Activated naive CD8-positive, alpha-beta T cell treated with anti-CD3 and anti-CD28 coated beads, Interleukin-2, amount 50 U/mL, for 16 hours (primary cell): ENCODE results near the gene MAFG.
"Not testable (repeated sequence)": the region's sequence is repeated elsewhere in the genome, so short reads cannot be mapped to it uniquely, and the experiment has no call there.

ENCODE experiments used
- DNase-seq: peaks from one replicate; pipeline ENCODE4 v3.0.0-alpha.2; 2020; ENCODE audit warnings: low read depth, low spot score

Gene MAFG

DNA sequence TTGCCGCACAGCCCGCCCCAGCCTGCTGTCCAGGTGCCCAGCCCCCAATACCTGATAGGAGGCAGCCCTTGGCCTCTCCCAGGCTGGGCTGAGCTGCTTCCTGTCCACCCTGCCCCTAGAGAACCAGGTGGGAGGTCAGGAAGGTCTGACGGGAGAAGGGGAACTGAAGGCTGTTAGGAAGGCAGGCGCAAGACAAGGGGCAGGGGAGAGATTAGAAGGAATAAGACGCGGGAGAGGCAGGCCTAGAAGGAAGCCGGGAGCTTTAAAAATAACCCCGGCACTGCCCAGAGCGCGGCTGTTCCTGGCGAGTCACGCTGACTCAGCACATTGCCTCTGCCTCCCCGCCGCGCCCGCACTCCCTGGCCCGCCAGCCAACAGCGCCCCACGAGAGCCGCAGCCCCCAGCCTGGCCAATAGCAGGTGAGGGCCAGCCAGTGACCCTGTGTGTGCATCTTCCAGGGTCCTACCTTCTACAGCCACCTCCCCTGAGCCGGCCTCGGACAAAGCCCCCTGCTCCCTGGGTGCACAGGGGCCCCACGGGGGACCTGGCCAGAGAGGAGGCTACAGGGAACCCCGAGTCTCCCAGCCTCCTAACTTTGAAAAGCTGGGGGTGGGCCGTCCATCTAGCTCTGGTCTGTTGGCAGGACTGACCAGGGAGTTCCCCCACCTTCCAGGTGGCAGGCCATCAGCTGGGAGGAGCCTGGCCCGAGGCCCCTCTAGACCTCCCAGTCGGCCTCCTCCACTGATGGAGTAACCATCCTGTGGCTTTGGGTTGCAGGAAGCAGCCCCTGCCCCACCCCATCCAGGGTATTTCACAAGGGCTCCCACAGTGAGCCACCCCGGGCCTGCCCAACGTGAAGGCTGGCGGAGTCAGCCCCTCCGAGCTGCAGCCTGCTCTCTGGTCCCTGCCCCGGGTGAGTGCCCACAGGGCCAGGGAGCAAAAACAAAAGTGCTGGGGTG is 4.0 kb downstream of the MAFG start:
- no peak for DNase-seq

DNA sequence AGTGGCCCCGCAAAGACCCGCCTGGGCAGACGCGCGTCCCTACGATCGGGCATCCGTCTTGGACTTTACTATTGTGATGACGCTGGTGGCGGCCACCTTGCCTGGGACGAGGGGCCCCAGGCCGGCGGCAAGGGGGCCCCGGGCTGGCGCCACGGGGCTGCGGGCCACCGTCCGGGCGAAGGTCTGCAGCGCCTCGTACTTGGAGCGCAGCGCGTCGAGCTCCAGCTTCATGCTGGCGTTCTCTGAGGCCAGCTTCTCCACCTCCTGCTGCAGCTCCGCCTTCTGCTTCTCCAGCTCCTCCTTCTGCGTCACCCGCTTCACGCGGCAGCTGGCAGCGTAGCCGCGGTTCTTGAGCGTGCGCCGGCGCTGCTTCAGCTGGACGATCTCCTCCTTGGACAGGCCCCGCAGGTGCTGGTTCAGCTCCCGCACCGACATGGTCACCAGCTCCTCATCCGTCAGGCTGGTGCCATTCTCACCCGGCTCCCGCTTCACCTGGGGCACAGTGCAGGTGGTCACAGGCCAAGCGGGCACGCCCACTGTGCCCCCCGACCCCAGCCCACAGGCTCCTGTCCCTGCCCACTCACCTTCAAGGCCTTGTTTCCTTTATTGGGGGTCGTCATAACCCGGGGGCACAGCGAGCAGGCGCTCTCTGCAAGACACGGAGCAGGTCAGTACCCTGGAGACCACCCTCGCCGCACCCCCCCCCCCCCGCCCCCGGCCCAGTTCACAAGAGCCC is 4.8 kb downstream of the MAFG start:
- no peak for DNase-seq

DNA sequence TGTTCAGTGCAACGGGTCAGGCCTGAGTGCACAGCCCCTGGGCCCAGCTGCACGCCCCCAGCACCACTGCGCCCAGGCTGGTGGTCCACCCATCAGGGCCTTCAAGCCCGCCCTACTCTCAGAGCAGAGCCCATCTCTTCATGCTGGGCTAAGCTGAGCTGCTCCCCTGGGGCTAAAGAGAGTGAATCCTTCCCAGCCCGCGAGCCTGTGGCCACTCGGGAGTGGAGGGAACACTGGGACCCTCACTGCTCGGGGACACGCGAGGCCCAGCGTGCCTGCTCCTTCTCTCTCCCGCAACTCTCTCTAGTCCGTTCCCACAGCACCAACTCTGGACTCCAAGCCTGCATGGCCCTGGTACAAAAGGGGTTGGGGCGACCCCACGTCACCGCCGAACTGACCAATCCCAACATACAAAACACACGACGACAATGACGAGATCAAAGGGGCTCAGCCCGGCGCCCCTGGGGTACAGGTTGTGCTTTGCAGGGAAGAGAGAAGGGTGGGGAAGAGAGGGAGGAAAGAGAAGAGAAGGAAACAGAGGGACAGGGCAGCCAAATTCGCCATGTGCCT is 5.5 kb downstream of the MAFG start:
- no peak for DNase-seq

DNA sequence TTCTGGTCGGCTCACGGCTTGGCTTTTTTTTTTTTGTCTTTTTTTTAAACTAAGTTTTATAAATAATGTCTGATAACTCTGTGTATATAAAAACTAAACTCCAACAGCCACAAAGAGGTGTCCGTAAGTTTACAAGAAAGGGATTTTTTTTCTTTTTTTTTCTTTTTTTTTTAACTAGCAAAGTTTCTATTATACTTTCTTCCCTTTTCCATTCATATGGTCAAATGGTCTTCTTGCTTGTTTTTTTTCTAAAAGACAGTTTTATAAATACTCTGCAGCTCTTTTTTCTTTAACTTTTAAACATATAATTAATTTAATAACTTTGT is 6.0 kb downstream of the MAFG start:
- DNase-seq: no peak

DNA sequence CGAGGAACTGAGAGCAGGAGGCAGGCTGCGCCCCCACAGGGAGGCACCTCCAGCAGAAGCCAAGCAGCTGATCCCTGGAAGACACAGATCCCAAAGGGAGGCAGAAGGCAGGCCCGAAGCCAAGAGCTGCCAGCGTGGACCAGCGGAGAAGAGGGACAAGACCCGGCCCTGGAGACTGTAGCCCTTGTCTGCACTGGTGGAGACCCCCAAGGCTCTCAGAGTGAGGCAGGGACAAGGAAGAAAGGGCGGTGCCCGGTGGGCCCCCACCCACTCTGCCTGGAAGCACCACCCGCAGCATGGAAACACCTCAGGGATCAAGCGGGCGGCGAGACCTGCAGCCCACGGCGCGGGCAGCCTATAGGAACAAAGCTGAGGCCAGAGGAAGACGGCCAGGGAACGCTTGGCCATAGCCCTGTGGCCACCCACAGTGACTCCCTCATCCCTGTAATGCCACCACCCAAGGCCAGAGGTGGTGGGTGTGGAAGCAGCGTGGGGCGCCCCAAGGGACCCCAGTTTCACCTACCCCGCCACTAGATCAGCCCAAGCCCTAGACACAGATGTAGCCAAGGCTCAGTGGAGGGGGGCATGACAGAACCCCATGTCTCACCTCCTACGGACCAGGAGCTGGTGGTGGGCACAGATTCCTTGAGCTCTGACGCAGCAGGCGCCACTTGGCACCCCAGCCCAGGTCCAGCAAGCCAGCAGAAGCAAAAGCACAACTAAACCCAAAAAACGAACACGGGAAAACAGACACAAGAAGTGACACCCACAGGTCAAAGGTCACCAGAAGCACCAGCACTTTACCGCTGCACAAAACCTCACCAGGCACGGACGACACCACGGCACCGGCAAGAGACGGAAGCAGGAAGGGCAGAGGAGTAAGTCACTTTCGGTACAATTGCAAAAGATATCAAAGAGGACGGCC is 6.7 kb downstream of the MAFG start:
- no peak for DNase-seq

DNA sequence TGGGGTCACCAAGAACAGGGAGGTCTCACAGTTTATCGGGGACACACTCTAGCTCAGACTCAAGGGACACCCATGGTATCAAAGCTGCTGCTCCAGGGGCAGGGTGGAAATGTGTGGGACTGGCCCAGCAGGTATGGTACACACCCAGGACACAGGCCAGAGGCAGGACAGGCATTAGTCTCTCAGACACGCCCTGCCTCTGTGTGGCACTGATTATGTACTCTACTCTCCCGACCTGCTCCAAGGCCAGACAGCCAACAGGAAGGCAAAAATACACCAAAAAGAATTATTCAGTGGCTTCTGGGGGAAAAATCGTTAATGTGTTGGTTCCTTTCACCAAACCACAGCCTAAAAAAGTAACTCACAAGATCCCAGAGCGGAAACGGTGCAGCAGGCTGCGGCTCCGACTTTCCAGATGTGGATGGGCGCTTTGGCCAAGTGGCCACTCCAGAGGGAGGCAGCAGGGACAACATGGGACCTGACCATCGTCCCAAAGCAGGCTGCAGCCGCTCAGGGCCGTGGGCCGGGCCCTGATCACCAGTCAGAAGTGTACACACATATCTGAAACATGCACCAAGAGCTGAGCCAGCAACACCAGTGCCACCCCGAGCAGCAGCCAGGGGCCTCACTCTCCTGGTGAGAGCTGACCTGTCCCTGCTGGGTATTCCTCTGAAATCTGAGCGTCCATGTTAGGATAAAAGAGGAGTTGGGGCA is 8.5 kb downstream of the MAFG start:
- no peak for DNase-seq

DNA sequence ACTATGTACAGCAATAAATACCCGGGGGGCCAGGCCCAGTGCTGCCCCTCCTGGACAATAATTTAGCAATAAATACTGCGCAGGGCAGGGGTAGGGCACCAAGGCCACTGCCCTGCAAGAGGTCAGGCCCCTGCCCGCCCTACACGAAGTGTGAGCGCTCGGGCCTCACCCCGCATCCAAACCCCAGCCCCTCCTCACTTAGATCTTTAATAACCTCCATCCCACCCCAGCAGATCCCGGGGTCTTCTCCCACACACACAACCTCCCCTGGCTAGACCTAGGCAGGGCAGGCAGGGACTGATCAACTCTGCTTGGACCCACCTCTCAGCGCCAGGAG is 9.2 kb downstream of the MAFG start:
- not testable (repeated sequence) for DNase-seq

DNA sequence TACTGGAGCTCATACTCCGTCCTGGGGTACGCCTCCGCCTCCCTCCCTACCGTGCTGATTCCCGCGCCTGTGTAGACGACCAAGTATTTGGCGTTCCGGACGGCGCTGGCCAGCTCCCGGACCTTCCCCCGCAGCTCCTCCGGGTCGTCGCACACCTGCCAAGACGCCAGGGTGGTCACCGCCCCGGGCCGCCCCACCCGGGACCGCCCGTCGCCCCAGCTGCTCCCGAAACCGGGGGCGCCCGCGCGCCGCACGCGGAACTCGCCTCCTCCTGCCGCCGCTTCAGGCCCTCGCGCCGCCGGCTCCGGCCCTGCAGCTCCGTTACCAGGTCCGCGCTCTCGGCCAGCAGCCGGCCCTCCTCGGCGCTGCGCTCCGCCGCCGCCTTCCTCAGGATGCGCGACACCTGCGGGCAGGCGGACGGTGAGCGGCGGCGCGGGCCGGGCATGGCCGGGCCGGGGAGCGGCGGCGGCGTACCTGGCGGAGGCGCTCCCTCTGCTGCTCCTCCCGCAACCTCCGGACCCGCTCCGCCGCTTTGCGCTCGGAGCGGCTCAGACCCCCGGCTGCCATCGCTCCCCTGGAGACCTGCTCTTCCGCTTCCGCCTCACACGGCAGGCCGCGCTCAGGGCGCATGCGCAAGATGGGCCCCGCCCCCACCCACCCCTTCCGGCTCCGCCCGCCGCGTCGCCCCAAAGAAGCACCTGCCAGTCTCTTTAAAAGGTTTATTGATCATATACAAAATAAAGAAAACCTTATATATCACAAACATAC is 9.8 kb downstream of the MAFG start, which contains the start of gene SIRT7:
TSS of gene SIRT7 (minus strand) at position 612 of the 768 bp plus-strand sequence. CDS start at position 567, 45 bp downstream.
- peak; percentile 43 for DNase-seq

DNA sequence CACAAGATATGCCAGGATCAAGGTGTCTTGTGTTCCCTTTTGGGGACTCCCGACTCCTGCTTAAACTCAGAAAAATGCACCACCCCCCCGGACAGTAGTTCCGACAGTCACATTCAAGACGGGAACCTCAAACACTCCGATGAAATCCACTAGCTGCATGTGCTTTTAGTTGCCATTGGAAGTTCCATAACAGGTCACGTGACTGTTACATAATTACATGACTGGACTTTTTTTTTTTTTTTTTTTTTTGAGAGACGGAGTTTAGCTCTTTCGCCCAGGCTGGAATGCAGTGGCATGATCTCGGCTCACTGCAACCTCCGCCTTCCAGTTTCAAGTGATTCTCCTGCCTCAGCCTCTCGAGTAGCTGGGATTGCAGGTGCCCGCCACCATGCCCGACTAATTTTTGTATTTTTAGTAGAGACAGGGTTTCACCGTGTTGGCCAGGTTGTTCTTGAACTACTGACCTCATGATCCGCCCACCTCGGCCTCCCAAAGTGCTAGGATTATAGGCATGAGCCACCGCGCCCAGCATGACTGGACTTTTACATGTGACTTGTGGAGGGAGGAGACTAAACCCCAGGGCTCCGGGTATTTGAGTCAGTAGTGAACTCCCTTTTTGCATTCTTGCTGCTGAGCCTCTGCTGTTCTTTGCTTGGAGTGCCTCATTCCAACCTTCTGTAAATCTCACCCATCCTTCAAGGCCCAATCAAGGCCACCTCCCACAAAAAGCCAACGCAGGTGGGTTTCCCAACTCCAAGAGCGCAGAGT is 11.1 kb downstream of the MAFG start:
- DNase-seq: no peak

DNA sequence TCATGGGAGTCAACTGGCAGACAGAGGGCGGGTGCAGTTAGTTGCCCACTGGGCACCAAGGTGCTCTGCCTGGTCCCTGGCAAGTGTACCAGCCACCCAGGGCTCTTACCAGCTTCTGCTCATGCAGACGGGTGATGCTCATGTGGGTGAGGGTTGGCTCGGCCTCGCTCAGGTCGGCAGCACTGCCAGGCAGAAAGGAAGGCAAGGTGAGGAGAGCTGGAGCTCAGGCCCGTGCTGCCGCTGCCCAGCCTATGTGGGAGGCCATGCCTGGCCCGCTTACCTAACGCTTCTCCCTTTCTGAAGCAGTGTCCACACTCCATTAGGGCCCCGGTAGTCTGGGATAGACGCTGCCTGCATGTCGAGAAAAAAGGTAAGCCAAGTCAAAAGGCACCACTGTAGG is 12.2 kb downstream of the MAFG start:
- no peak for DNase-seq

DNA sequence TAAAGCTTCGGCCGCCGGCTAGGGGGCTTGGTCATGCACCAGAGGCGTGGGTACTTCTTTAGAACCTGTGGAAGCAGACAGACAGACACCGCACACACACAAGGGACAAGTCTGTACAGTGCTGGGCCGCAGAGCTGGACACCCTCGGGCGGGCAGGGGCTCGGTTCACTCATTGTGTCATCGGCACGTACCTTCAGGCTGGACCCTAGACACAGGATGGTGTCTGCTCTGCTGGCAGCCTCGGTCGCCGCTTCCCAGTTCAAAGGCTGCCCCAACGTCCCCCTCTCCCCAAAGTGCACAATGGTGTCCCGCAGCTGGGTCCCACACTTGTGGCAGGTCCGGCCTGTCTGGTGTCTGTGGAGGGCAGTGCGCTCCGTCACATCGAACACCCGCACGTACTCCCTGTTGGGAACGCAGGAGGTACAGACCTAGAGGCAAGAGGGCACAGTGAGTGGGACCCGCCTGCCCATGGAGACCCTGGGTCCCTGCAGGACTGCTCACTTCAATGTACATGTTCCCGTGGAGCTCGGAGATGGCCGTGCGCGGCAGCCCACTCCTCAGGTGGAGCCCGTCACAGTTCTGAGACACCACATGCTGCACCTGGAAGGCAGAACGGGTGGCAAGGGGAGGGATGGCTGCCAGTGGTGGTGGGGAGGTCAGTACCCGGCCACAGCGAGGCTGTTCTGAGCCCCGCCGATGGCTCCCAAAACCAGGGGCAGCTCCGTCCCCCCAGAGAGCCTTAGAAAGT is 13.3 kb downstream of the MAFG start:
- no peak for DNase-seq

DNA sequence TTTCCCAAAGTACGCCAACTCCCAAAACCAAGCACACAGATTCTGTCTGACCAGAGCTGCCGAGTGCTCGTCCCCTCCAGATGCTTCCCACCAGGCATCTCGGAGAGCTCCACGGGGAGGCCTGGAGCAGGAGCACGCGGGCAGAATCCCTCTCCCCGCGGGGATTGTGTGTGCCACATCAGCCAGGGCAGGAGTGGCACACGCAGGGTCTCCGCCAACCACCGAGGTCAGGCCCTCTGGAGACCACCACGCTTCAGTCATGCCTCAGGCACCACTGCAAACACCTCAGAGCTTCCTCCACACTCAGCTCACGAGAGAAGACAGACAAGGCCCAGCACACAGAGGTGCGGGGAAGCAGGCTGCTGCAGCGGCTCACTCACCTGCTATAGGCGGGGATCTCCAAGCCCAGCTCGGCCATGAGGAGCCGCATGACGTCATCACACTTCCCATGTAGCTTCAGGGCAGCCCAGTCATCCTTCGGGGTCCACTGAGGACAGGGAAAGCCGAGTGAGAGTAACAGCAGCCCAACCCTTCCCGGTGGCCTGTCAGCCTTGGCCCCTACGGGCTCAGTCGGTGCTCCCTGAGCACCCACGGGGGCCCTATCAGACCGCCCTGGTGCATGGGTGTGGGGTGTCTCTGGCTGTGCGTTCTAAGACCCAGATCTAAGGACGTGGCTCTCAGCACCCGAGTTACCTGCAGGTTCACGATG is 14.0 kb downstream of the MAFG start:
- no peak for DNase-seq

DNA sequence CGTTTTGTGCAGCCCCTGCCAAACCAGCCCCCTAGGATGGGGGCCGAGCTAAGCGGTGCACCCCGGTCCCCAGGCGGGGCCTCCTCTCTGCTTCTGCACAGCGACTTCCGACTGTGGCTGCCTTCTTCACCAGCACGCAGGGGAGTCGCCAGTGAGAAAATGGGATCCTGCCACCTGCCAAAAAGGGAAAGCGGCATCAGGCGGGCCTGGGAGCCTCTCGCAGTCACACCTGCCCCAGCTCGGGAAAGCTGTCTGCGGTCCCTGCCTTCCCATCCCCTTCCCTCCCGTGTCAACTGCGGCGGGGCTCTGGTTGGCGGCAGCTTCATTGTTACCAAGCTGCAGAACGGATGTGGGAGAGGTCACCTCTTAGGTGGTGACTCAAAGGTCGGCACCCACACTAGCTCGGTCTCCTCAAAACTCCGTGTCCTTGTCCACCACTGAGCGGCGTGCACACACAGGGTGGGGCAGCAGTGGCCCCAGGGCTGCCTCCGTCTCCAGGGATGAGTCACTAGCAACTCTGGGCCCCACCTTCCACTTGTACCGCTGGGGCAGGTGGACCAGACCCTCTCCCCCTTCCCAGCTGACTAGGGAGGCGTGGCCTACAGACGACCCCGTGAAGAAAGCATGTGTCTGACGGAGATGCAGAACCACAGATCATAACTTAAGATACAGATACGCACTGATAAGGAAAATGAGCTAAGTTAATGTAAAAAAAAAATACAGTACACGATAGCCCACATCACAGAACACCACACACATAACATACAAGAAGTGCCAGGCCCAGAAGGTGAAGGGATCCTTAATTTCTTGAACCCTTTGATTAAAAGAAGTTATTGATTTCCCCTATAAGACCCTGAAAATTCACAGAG is 14.9 kb downstream of the MAFG start:
- no peak for DNase-seq

DNA sequence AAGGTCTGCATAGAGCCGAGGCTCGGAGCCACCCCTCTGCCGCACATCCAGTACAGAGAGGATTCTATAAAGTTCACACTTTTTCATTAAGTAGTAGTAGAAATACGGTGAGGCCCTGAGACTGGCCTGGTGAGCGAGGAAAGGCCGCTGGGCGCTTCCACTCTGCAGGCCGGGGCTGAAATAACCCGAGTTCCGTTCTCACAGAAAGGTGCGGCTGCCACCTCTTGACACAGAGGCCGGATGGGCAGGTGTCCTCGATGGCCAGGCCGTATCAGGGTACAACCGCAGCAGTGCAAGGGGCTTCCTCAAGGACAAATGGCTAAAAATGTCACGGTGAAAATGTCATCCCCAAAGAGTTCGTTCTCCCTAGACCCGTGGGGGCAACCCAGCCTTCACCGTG is 15.6 kb downstream of the MAFG start:
- DNase-seq: no peak

DNA sequence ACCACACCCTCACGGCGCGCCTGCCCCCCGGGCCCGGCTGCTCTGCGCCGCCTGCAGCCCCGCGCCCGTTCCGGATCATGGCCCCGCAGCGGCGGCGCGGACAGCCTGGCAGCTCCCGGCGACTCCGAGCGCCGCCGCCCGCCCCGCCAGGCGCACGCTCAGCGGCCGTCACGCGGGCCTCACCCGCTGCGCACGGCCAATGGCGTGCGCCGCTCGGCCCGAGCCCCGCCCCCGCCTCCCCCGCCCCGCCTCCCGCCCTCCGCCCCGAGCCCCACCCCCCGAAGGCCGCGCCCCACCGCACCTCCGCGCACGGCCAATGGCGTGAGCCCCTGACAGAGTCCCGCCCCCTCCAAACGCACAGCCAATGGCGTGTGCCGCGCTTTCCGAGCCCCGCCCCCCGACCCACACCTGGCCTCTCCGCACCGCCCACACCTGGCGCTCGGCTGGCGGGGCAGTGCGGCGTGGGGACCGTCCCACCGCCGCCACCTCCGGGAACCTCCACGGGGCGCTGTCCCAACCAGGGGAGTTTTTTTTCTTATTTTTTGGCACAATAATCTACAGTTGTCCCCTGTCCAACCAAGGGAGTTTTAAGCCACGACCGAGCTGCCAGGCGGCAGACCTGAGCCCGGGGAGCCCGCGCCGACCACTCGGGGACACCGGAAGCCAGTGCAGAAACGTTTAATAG is 16.1 kb downstream of the MAFG start, which contains the start of gene PCYT2:
TSS of gene PCYT2 (minus strand) at position 123 of the 685 bp plus-strand sequence. CDS start at position 79, 44 bp downstream.
- peak; percentile 86 for DNase-seq

DNA sequence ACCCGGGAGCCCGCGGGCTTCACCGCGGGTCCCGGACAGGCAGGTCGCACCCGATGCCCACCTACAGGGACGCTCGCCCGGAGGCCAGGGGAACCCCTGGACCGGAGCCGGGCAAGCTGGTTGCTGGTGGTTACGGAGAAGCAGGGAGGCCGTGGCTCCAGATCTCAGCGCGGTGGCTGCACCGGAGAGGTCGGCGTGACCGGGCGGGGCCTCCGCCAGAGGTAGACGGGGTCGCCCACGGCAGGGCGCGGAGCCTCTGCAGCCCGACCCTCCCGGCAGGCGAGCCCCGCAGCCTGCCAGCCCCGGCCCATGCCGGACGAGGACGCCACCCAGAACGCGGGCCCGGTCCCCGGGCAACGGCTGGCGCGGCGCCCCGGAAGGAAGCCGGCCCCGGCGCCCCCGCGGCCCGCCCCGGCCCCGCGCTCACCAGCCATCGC is 16.7 kb downstream of the MAFG start:
- no peak for DNase-seq
